IMR-90 (cell line): ENCODE results near the gene TFEB. TPM values are rescaled to one million over a fixed set of nuclear protein-coding genes. Genes with fewer than 3 reads are reported as not detected.

ENCODE experiments used
- ATAC-seq: fragments of 200-7000 bp; cut with Tn5 transposase; 2 replicates; pipeline ENCODE4 v1.9.1; 2020; ENCODE audit warnings: low read depth, mild to moderate bottlenecking, moderate library complexity
- BruUV-seq: library from RNA; stranded (reverse); fragments of 400-500 nt; replicated peaks from 2 replicates; lab custom pipeline; 2021; lab: Mats Ljungman, UMichigan
- CTCF ChIA-PET: fragments of 300-600 bp; formaldehyde crosslinking; extraction: SDS; loops from one replicate; lab custom pipeline; 2021; ENCODE audit warnings: antibody characterized with exemption; lab: Yijun Ruan, JAX
- POLR2A ChIA-PET: fragments of 300-600 bp; sonication (Branson Sonifier 250); formaldehyde crosslinking; loops from one replicate; lab custom pipeline; 2022; ENCODE audit warnings: antibody characterized with exemption; ENCODE audit not compliant: unreplicated experiment; lab: Charles Lee
- DNase-seq: peaks from one replicate; pipeline ENCODE4 v3.0.0; 2013
- H2AFZ ChIP-seq: replicated peaks from 2 replicates; pipeline ENCODE3; 2013; ENCODE audit warnings: low read length, mild to moderate bottlenecking; ENCODE audit not compliant: poor library complexity
- H2AK5ac ChIP-seq: 2 replicates; pipeline ENCODE4 v1.6.1; 2013; ENCODE audit warnings: low read depth, low read length, inconsistent platforms
- H2AK9ac ChIP-seq: replicated peaks from 2 replicates; pipeline ENCODE3; 2013; ENCODE audit warnings: mild to moderate bottlenecking, low read depth, low read length, moderate library complexity; ENCODE audit not compliant: poor library complexity
- H2BK120ac ChIP-seq: 2 replicates; pipeline ENCODE4 v1.6.1; 2013; ENCODE audit warnings: low read depth, low read length, inconsistent platforms
- H2BK15ac ChIP-seq: 3 replicates; pipeline ENCODE4 v1.6.1; 2013; ENCODE audit warnings: low read depth, low read length, inconsistent platforms
- H2BK20ac ChIP-seq: 2 replicates; pipeline ENCODE4 v1.6.1; 2013; ENCODE audit warnings: low read depth, mild to moderate bottlenecking, inconsistent platforms, low read length, moderate library complexity
- H2BK5ac ChIP-seq: 2 replicates; pipeline ENCODE4 v1.6.1; 2013; ENCODE audit warnings: mild to moderate bottlenecking, low read depth, low read length, inconsistent platforms; ENCODE audit not compliant: poor library complexity, severe bottlenecking
- H3K14ac ChIP-seq: replicated peaks from 2 replicates; pipeline ENCODE4 v1.6.1; 2013; ENCODE audit warnings: low read depth, low read length, inconsistent platforms
- H3K18ac ChIP-seq: 2 replicates; pipeline ENCODE4 v1.6.1; 2013; ENCODE audit warnings: low read depth, low read length, control low read depth
- H3K23ac ChIP-seq: 2 replicates; pipeline ENCODE4 v1.6.1; 2013; ENCODE audit warnings: low read depth, low read length, inconsistent platforms
- H3K27ac ChIP-seq: 2 replicates; pipeline ENCODE4 v1.5.1; 2013; ENCODE audit warnings: mild to moderate bottlenecking, control low read depth, low read length; ENCODE audit not compliant: insufficient read depth
- H3K27me3 ChIP-seq: 2 replicates; pipeline ENCODE4 v1.6.1; 2013; ENCODE audit warnings: low read length; ENCODE audit not compliant: control insufficient read depth, insufficient read depth
- H3K36me3 ChIP-seq: 2 replicates; pipeline ENCODE4 v1.6.1; 2013; ENCODE audit warnings: low read length, mixed read lengths; ENCODE audit not compliant: control insufficient read depth, insufficient read depth
- H3K4ac ChIP-seq: 2 replicates; pipeline ENCODE4 v1.6.1; 2013; ENCODE audit warnings: low read depth, low read length, inconsistent platforms
- H3K4me1 ChIP-seq: 2 replicates; pipeline ENCODE4 v1.6.1; 2013; ENCODE audit warnings: low read length, mixed read lengths; ENCODE audit not compliant: control insufficient read depth, insufficient read depth
- H3K4me2 ChIP-seq: 2 replicates; pipeline ENCODE4 v1.6.1; 2013; ENCODE audit warnings: low read depth, mild to moderate bottlenecking, control low read depth, low read length, moderate library complexity
- H3K4me3 ChIP-seq: 2 replicates; pipeline ENCODE4 v1.5.1; 2013; ENCODE audit warnings: low read depth, mild to moderate bottlenecking, control low read depth, low read length, moderate library complexity; ENCODE audit not compliant: insufficient read depth
- H3K56ac ChIP-seq: 2 replicates; pipeline ENCODE4 v1.6.1; 2013; ENCODE audit warnings: low read length, inconsistent platforms; ENCODE audit not compliant: insufficient read depth; ENCODE audit errors: extremely low read depth
- H3K79me1 ChIP-seq, 2 experiments: 2 replicates each; pipeline ENCODE4 v1.6.1; 2013; ENCODE audit warnings: low read length in 2 of 2, inconsistent platforms in 1 of 2, low read depth in 1 of 2
- H3K9ac ChIP-seq: 2 replicates; pipeline ENCODE4 v1.6.1; 2013; ENCODE audit warnings: low read depth, low read length, control low read depth
- H3K9me1 ChIP-seq: 2 replicates; pipeline ENCODE4 v1.6.1; 2013; ENCODE audit warnings: low read length, inconsistent platforms; ENCODE audit not compliant: insufficient read depth
- H3K9me3 ChIP-seq: 2 replicates; pipeline ENCODE4 v1.6.1; 2013; ENCODE audit warnings: low read length; ENCODE audit not compliant: control insufficient read depth, insufficient read depth
- H4K20me1 ChIP-seq: 2 replicates; pipeline ENCODE4 v1.6.1; 2013; ENCODE audit warnings: low read length, inconsistent platforms; ENCODE audit not compliant: insufficient read depth
- H4K5ac ChIP-seq: 2 replicates; pipeline ENCODE4 v1.6.1; 2013; ENCODE audit warnings: mild to moderate bottlenecking, low read depth, low read length, control low read depth
- H4K8ac ChIP-seq, 2 experiments: 2 replicates each; pipeline ENCODE4 v1.6.1; 2013; ENCODE audit warnings: low read depth in 2 of 2, low read length in 2 of 2, control low read depth in 1 of 2, inconsistent platforms in 1 of 2
- H4K91ac ChIP-seq: 2 replicates; pipeline ENCODE4 v1.6.1; 2013; ENCODE audit warnings: low read depth, low read length, inconsistent platforms; ENCODE audit not compliant: insufficient read depth
- CEBPB ChIP-seq: IDR thresholded peaks from 2 replicates; pipeline ENCODE4 v1.6.1; 2012; ENCODE audit warnings: low read depth, low read length, improper control_type of control experiment
- CHD1 ChIP-seq: IDR thresholded peaks from 2 replicates; pipeline ENCODE4 v1.6.1; 2012; ENCODE audit warnings: low read depth, low read length, improper control_type of control experiment
- FOS ChIP-seq: fragments of 150-350 bp; IDR thresholded peaks from 2 replicates; pipeline ENCODE4 v1.6.1; 2016; ENCODE audit warnings: low read depth, low read length
- MAFK ChIP-seq: IDR thresholded peaks from 2 replicates; pipeline ENCODE4 v1.6.1; 2012; ENCODE audit warnings: low read depth, low read length, improper control_type of control experiment
- MAZ ChIP-seq: IDR thresholded peaks from 2 replicates; pipeline ENCODE4 v1.6.1; 2012; ENCODE audit warnings: low read depth, mild to moderate bottlenecking, low read length, improper control_type of control experiment, moderate library complexity, borderline replicate concordance
- MXI1 ChIP-seq: IDR thresholded peaks from 2 replicates; pipeline ENCODE4 v1.6.1; 2012; ENCODE audit warnings: low read depth, mild to moderate bottlenecking, low read length, moderate library complexity, borderline replicate concordance
- NFE2L2 ChIP-seq: fragments of 150-350 bp; IDR thresholded peaks from 2 replicates; pipeline ENCODE4 v1.6.1; 2016; ENCODE audit warnings: low read depth, mild to moderate bottlenecking, low read length
- POLR2A ChIP-seq: IDR thresholded peaks from 2 replicates; pipeline ENCODE4 v1.6.1; 2012; ENCODE audit warnings: mild to moderate bottlenecking, low read depth, low read length
- RAD21 ChIP-seq: IDR thresholded peaks from 2 replicates; pipeline ENCODE4 v1.6.1; 2012; ENCODE audit warnings: low read length, improper control_type of control experiment
- RCOR1 ChIP-seq: IDR thresholded peaks from 2 replicates; pipeline ENCODE4 v1.6.1; 2012; ENCODE audit warnings: mild to moderate bottlenecking, low read length, improper control_type of control experiment; ENCODE audit not compliant: insufficient replicate concordance
- WGBS, 2 experiments: methylation state at CpG; one replicate each; pipeline versions ENCODE4 v1.1.5 to v1.1.7; 2013; ENCODE audit warnings: missing lambda C conversion rate in 2 of 2; ENCODE audit not compliant: insufficient read length in 1 of 2; ENCODE audit errors: extremely low coverage in 2 of 2; 5-methylcytosine and 5-hydroxymethylcytosine counted together
- dilution Hi-C: fragments of 300-500 bp; cut with HindIII; formaldehyde crosslinking; loops from one replicate; pipeline ENCODE4 v1.14.3; 2018; ENCODE audit warnings: low sequenced_read_pairs; ENCODE audit not compliant: unreplicated experiment
- in situ Hi-C: fragments of 300-500 bp; cut with MboI; formaldehyde crosslinking; loops from 3 replicates; pipeline ENCODE4 v1.14.3; 2019; ENCODE audit warnings: low sequenced_read_pairs, inconsistent platforms, mixed read lengths
- intact Hi-C: fragments of 100-400 bp; cut with micrococcal nuclease; formaldehyde crosslinking; loops from 2 replicates; pipeline ENCODE4 v1.10.0; 2022
- polyA plus RNA-seq, 3 experiments: library from polyadenylated mRNA; depleted of rRNA; stranded (reverse); fragments of >200 nt; gene quantifications; 2 replicates each; pipeline ENCODE4 v1.2.3, GENCODE V29; 2012; ENCODE audit warnings: low replicate concordance in 1 of 3
- total RNA-seq: library from RNA; depleted of rRNA; stranded (reverse); fragments of >200 nt; gene quantifications from 2 replicates; pipeline ENCODE4 v1.2.3, GENCODE V29; 2012
- TF ChIP-seq, protein P1 (sequence below): conservative IDR thresholded peaks from 2 replicates; pipeline ENCODE4 v1.5.1; 2012; ENCODE audit warnings: mild to moderate bottlenecking, low read depth, low read length, improper control_type of control experiment

Gene TFEB
- total and polyA plus RNA-seq, 2 of the 4 experiments (the other 2 are of a cell fraction), result 4.5 to 4.9 TPM

DNA sequence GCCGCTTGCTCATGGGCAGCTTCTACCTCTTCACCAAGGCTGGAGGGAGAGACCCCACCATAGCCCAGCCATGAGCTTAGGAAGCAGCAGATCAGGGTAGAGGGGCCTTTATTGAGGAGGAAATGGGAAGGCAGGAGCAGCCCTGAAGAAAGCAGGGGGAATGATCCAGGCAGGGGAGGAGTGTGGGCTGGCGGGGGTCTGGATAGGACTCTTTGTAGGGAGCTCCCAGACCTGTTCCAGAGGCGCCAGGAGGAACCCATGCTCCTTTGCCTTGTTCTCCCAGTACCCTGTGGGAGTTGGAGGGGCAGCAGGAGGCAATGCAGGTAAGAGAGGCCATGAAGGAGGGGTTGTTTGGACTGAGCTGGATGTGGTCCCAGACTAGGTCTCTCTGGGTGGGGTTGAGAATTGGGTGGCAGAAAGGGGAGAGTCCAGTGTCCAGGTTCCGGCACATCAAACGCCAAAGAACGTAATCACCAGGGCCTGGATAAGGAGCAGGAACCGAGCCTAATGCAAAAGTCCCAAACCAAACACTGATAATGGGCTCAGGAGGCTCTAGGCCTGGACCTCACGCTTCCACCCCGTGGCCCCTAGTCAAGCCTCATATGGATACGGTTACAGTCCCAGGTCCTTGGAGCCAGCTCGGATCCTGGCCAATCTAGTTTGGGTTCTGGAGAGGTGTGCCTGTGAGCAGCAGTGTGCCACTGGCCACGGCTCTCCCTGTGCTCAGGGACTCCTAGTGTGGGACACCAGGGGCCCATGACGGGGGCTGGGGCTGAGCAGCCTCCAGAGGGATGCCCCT lies 23.9 kb upstream of the TFEB start (continued):
- TF ChIP-seq FOS, result no peak

DNA sequence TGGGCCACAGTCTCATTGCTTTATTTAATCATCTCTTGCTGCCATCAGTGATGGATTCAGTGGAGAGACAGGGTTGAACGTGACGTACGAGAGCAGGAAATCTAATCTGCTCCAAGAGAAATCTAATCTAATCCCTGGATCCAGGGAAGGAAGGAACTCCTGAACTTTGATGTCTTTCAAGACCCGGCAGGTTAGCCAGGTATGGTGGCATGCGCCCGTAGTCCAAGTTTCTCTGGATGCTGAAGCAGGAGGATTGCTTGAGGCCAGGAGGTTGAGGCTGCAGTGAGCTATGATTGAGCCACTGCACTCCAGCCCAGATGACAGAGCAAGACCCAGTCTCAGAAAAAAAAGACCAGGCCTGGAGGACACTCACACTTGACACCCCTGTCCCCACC lies 23.2 kb upstream of the TFEB start:
- Histone ChIP-seq H3K9me1 (no peaks in the 10 kb centered on the region; the same call in 1 of the 2 replicates), H4K91ac (no peak overlapping the region), H3K4me1 (peaks cover 3% of the 10 kb centered on the region; the same call in 1 of the 2 replicates), H3K4ac (no peak overlapping the region), H3K23ac (no peak overlapping the region), H2AK5ac (no peak overlapping the region), H2AFZ (no peak overlapping the region), H3K79me1 (no peaks in the 10 kb centered on the region), H4K8ac (no peak overlapping the region), H3K18ac (no peak overlapping the region), H3K4me2 (no peak overlapping the region), H3K9ac (no peak overlapping the region), H4K5ac (no peak overlapping the region), H2BK20ac (no peak overlapping the region), H3K27me3 (peaks cover 34% of the 10 kb centered on the region), H3K9me3 (no peaks in the 10 kb centered on the region), H2BK15ac (no peak overlapping the region), H2BK120ac (no peak overlapping the region), H3K56ac (no peak overlapping the region), H3K27ac (no peak overlapping the region), H3K36me3 (no peaks in the 10 kb centered on the region), H2AK9ac (no peak overlapping the region), H3K14ac (no peak overlapping the region), H2BK5ac (no peak overlapping the region), H3K4me3 (no peak overlapping the region), H4K20me1 (no peaks in the 10 kb centered on the region)
- TF ChIP-seq, protein P1, sequence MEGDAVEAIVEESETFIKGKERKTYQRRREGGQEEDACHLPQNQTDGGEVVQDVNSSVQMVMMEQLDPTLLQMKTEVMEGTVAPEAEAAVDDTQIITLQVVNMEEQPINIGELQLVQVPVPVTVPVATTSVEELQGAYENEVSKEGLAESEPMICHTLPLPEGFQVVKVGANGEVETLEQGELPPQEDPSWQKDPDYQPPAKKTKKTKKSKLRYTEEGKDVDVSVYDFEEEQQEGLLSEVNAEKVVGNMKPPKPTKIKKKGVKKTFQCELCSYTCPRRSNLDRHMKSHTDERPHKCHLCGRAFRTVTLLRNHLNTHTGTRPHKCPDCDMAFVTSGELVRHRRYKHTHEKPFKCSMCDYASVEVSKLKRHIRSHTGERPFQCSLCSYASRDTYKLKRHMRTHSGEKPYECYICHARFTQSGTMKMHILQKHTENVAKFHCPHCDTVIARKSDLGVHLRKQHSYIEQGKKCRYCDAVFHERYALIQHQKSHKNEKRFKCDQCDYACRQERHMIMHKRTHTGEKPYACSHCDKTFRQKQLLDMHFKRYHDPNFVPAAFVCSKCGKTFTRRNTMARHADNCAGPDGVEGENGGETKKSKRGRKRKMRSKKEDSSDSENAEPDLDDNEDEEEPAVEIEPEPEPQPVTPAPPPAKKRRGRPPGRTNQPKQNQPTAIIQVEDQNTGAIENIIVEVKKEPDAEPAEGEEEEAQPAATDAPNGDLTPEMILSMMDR, result no peak
- no peak for TF ChIP-seq RAD21
- no peak for TF ChIP-seq MAFK
- TF ChIP-seq CEBPB, result no peak
- no peak for TF ChIP-seq CHD1
- TF ChIP-seq MAZ, result no peak
- no peak for TF ChIP-seq RCOR1
- TF ChIP-seq MXI1, result no peak
- no peak for TF ChIP-seq POLR2A
- no peak for TF ChIP-seq NFE2L2
- intact Hi-C loops (no loop called here), in situ Hi-C loops (no loop called here), dilution Hi-C loops (no loop called here)
- no TSS peak for BruUV-seq
- POLR2A ChIA-PET, result no interaction called here
- no CpG with 5 or more reads among the region's 6 CpGs for WGBS, 2 experiments
- CTCF ChIA-PET, result no interaction called here
- ATAC-seq, result no peak
- no peak for DNase-seq
